Measurements from ENCODE around the gene ASTN2.

GRCh38 chr9:117002686-117003085 is 412.2 kb downstream of the ASTN2 start:
- TF ChIP-seq POLR2A (IDR thresholded peaks at IDR 0.05; ENCODE audit: low read length): no peak
- TF ChIP-seq CTCF (IDR thresholded peaks at IDR 0.05): no peak
